ENCODE data around the gene LRRC17. TPM values are rescaled to one million over a fixed set of nuclear protein-coding genes. Genes with fewer than 3 reads are reported as not detected.

The LRRC17 gene
- total and polyA plus RNA-seq, 2 experiments from 2014 or later: 0.18 to 1.5 TPM

DNA sequence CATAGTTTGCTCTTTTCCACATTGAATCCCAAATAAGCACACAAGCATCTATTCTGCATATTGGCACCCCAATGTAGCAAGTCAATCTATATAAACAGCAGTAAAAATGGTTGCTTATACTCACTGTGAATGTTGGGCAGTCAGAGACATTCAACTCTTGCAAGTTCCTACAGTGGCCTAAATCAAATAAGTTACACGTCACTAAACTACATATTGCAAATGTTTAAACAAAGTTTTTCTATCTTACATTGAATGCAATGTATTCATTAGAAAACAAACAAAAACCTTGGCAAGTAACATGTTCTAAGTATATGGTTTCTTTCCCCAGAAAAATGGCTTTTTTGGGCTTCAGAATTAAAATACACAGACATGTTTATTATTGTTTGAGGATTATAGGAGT is 19.0 kb downstream of the LRRC17 start:
- DNase-seq: no peak
- no peak overlapping the region for H3K4me3 ChIP-seq
- no peaks in the 10 kb centered on the region for H3K36me3 ChIP-seq (ENCODE audit: low read depth)
- H3K9me3 ChIP-seq (ENCODE audit: low read depth): no peaks in the 10 kb centered on the region
- H3K4me2 ChIP-seq (ENCODE audit: unreplicated experiment): no peak overlapping the region
- no peak overlapping the region for H2AFZ ChIP-seq
- H3K27ac ChIP-seq: no peak overlapping the region
- TF ChIP-seq EZH2 (IDR thresholded peaks at IDR 0.05; ENCODE audit: insufficient read depth, poor library complexity, severe bottlenecking) (no peak), EZH2phosphoT487 (IDR thresholded peaks at IDR 0.05; ENCODE audit: insufficient read depth, low read depth) (no peak)
- no peak overlapping the region for H3K9ac ChIP-seq
- H3K9me2 ChIP-seq (ENCODE audit: insufficient read depth): no peaks in the 10 kb centered on the region
- H3K27me3 ChIP-seq (replicated peaks; ENCODE audit: insufficient read depth): no peaks in the 10 kb centered on the region
- 90 to 96% methylated on average over 1 of the region's 1 CpG for WGBS, 2 experiments (ENCODE audit: low coverage in 1 of 2, low lambda C conversion rate in 2 of 2, missing lambda C conversion rate in 2 of 2)
- H3K79me2 ChIP-seq (ENCODE audit: insufficient read depth): no peaks in the 10 kb centered on the region
- in situ Hi-C loops (cut with MboI): no loop called here
- H3F3A ChIP-seq (ENCODE audit: insufficient read depth): peaks cover 19% of the 10 kb centered on the region
- H4K20me1 ChIP-seq (ENCODE audit: insufficient read depth): no peaks in the 10 kb centered on the region
- H3K4me1 ChIP-seq (ENCODE audit: insufficient read depth): peaks cover 25% of the 10 kb centered on the region

DNA sequence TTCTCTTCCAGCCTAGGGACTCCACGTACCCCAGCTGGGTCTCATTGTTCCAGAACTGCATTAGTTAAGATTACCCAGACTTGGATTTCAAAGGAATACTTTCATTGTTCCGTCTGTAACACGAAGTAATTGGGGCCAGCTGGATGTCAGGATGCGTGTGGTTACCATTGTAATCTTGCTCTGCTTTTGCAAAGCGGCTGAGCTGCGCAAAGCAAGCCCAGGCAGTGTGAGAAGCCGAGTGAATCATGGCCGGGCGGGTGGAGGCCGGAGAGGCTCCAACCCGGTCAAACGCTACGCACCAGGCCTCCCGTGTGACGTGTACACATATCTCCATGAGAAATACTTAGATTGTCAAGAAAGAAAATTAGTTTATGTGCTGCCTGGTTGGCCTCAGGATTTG is 21.0 kb downstream of the LRRC17 start:
- 0% methylated on average over 15 of the region's 15 CpGs for WGBS, 2 experiments (ENCODE audit: low coverage in 1 of 2, low lambda C conversion rate in 2 of 2, missing lambda C conversion rate in 2 of 2)
- Histone ChIP-seq H3K9me2 (ENCODE audit: insufficient read depth) (no peaks in the 10 kb centered on the region), H3F3A (ENCODE audit: insufficient read depth) (peaks cover 19% of the 10 kb centered on the region), H3K79me2 (ENCODE audit: insufficient read depth) (no peaks in the 10 kb centered on the region), H3K4me1 (ENCODE audit: insufficient read depth) (peaks cover 17% of the 10 kb centered on the region), H3K27me3 (replicated peaks; ENCODE audit: insufficient read depth) (no peaks in the 10 kb centered on the region), H3K4me2 (ENCODE audit: unreplicated experiment) (peak overlapping the region; percentile 79), H3K4me3 (peak overlapping the region; percentile 31), H3K36me3 (ENCODE audit: low read depth) (no peaks in the 10 kb centered on the region), H3K27ac (peak overlapping the region; percentile 86), H4K20me1 (ENCODE audit: insufficient read depth) (no peaks in the 10 kb centered on the region), H3K9me3 (ENCODE audit: low read depth) (no peaks in the 10 kb centered on the region), H3K9ac (peak overlapping the region; percentile 71), H2AFZ (peak overlapping the region; percentile 92)
- TF ChIP-seq EZH2 (IDR thresholded peaks at IDR 0.05; ENCODE audit: insufficient read depth, poor library complexity, severe bottlenecking) (no peak), EZH2phosphoT487 (IDR thresholded peaks at IDR 0.05; ENCODE audit: insufficient read depth, low read depth) (no peak)
- peak; percentile 98 for DNase-seq
- in situ Hi-C loops (cut with MboI): no loop called here

DNA sequence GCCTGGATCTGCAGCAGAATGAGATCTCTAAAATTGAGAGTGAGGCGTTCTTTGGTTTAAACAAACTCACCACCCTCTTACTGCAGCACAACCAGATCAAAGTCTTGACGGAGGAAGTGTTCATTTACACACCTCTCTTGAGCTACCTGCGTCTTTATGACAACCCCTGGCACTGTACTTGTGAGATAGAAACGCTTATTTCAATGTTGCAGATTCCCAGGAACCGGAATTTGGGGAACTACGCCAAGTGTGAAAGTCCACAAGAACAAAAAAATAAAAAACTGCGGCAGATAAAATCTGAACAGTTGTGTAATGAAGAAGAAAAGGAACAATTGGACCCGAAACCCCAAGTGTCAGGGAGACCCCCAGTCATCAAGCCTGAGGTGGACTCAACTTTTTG is 21.4 kb downstream of the LRRC17 start:
- Histone ChIP-seq H3K4me3 (peak overlapping the region; percentile 31), H2AFZ (peak overlapping the region; percentile 92)

DNA sequence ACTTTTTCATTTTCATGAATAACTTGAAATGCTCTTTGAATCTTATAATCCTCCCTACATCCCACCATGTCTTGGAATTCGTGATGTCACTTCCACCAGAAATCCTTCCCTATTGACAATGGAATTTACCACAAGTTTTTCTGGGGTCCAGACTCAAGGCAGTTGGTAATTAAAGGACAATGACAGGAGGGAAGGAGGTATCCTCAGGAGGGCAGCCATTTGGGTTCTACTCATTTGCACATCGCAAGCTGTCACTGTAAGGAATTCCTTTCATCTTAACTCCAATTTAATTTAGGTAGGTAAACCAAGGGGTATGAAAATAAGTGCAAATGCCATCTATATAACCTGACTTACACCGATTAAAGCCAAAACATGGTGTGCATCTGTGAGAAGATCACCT is 21.9 kb downstream of the LRRC17 start:
- in situ Hi-C loops (cut with MboI): no loop called here
- H3K79me2 ChIP-seq (ENCODE audit: insufficient read depth): no peaks in the 10 kb centered on the region
- H3K9me2 ChIP-seq (ENCODE audit: insufficient read depth): no peaks in the 10 kb centered on the region
- TF ChIP-seq EZH2 (IDR thresholded peaks at IDR 0.05; ENCODE audit: insufficient read depth, poor library complexity, severe bottlenecking): no peak
- no peak for TF ChIP-seq EZH2phosphoT487 (IDR thresholded peaks at IDR 0.05; ENCODE audit: insufficient read depth, low read depth)
- no peaks in the 10 kb centered on the region for H3K27me3 ChIP-seq (replicated peaks; ENCODE audit: insufficient read depth)
- H2AFZ ChIP-seq: peak overlapping the region; percentile 92
- peaks cover 17% of the 10 kb centered on the region for H3K4me1 ChIP-seq (ENCODE audit: insufficient read depth)
- H3K4me2 ChIP-seq (ENCODE audit: unreplicated experiment): peak overlapping the region; percentile 79
- no peaks in the 10 kb centered on the region for H3K36me3 ChIP-seq (ENCODE audit: low read depth)
- no peak for DNase-seq
- WGBS, 2 experiments (ENCODE audit: low coverage in 1 of 2, low lambda C conversion rate in 2 of 2, missing lambda C conversion rate in 2 of 2): 18 to 19% methylated on average over 3 of the region's 3 CpGs
- peaks cover 19% of the 10 kb centered on the region for H3F3A ChIP-seq (ENCODE audit: insufficient read depth)
- peak overlapping the region; percentile 31; the same call in 1 of the 2 replicates for H3K4me3 ChIP-seq
- H3K9me3 ChIP-seq (ENCODE audit: low read depth): no peaks in the 10 kb centered on the region
- H4K20me1 ChIP-seq (ENCODE audit: insufficient read depth): no peaks in the 10 kb centered on the region
- peak overlapping the region; percentile 71; the same call in 1 of the 2 replicates for H3K9ac ChIP-seq
- peak overlapping the region; percentile 86 for H3K27ac ChIP-seq

More for the DNA sequence above, 21.4 kb downstream of the LRRC17 start:
- no peaks in the 10 kb centered on the region for H3K79me2 ChIP-seq (ENCODE audit: insufficient read depth)
- peak overlapping the region; percentile 79 for H3K4me2 ChIP-seq (ENCODE audit: unreplicated experiment)
- H3K9me3 ChIP-seq (ENCODE audit: low read depth): no peaks in the 10 kb centered on the region
- in situ Hi-C loops (cut with MboI): no loop called here
- H4K20me1 ChIP-seq (ENCODE audit: insufficient read depth): no peaks in the 10 kb centered on the region
- H3K9me2 ChIP-seq (ENCODE audit: insufficient read depth): no peaks in the 10 kb centered on the region
- peaks cover 17% of the 10 kb centered on the region for H3K4me1 ChIP-seq (ENCODE audit: insufficient read depth)
- no peaks in the 10 kb centered on the region for H3K36me3 ChIP-seq (ENCODE audit: low read depth)
- DNase-seq: peak; percentile 29
- TF ChIP-seq EZH2phosphoT487 (IDR thresholded peaks at IDR 0.05; ENCODE audit: insufficient read depth, low read depth): no peak
- no peak for TF ChIP-seq EZH2 (IDR thresholded peaks at IDR 0.05; ENCODE audit: insufficient read depth, poor library complexity, severe bottlenecking)
- H3K27me3 ChIP-seq (replicated peaks; ENCODE audit: insufficient read depth): no peaks in the 10 kb centered on the region
- peak overlapping the region; percentile 86 for H3K27ac ChIP-seq
- H3F3A ChIP-seq (ENCODE audit: insufficient read depth): peaks cover 19% of the 10 kb centered on the region
- 8% methylated on average over 8 of the region's 8 CpGs for WGBS, 2 experiments (ENCODE audit: low coverage in 1 of 2, low lambda C conversion rate in 2 of 2, missing lambda C conversion rate in 2 of 2)
- H3K9ac ChIP-seq: peak overlapping the region; percentile 71

Data from GM23248 (cell line).